H1 (cell line): ENCODE data around the gene C17orf113. TPM values are rescaled to one million over a fixed set of nuclear protein-coding genes. Genes with fewer than 3 reads are reported as not detected.

ENCODE experiments used
- CTCF ChIA-PET: fragments of 300-600 bp; sonication (Branson Sonifier 250); formaldehyde crosslinking; loops from one replicate; lab custom pipeline; 2021; ENCODE audit not compliant: partially characterized antibody; lab: Charles Lee
- POLR2A ChIA-PET: fragments of 300-600 bp; sonication (Branson Sonifier 250); formaldehyde crosslinking; loops from one replicate; lab custom pipeline; 2021; ENCODE audit warnings: inconsistent platforms; ENCODE audit not compliant: partially characterized antibody; lab: Charles Lee
- DNase-seq, 2 experiments: peaks; one replicate each; pipeline versions ENCODE4 v3.0.0 to v3.0.0-alpha.2; 2010 to 2022; ENCODE audit warnings: low spot score in 2 of 2, low read depth in 1 of 2, mixed read lengths in 1 of 2
- FAIRE-seq: peaks from 2 replicates; lab custom pipeline; 2011; peaks lifted over from hg19 to GRCh38; lab: Jason Lieb, UNC
- H2AFZ ChIP-seq: 2 replicates; pipeline ENCODE4 v1.8.1; 2012; ENCODE audit warnings: low read length, inconsistent platforms
- H2AK5ac ChIP-seq: 2 replicates; pipeline ENCODE4 v1.6.1; 2013; ENCODE audit warnings: low read depth, low read length
- H2BK120ac ChIP-seq: replicated peaks from 2 replicates; pipeline ENCODE3; 2013; ENCODE audit warnings: low read depth, low read length, inconsistent platforms
- H2BK12ac ChIP-seq: 2 replicates; pipeline ENCODE4 v1.6.1; 2013; ENCODE audit warnings: low read depth, low read length
- H2BK15ac ChIP-seq: 2 replicates; pipeline ENCODE4 v1.6.1; 2013; ENCODE audit warnings: low read length
- H2BK20ac ChIP-seq: 2 replicates; pipeline ENCODE4 v1.6.1; 2013; ENCODE audit warnings: low read length
- H2BK5ac ChIP-seq: 2 replicates; pipeline ENCODE4 v1.6.1; 2013; ENCODE audit warnings: low read depth, low read length
- H3K14ac ChIP-seq: 2 replicates; pipeline ENCODE4 v1.6.1; 2013; ENCODE audit warnings: inconsistent platforms; ENCODE audit not compliant: insufficient read length
- H3K18ac ChIP-seq: 2 replicates; pipeline ENCODE4 v1.6.1; 2013; ENCODE audit warnings: low read length; ENCODE audit errors: extremely low read depth
- H3K23ac ChIP-seq: 2 replicates; pipeline ENCODE4 v1.6.1; 2013; ENCODE audit warnings: inconsistent platforms; ENCODE audit not compliant: insufficient read length
- H3K23me2 ChIP-seq: 2 replicates; pipeline ENCODE4 v1.6.1; 2013; ENCODE audit warnings: low read depth, low read length
- H3K27ac ChIP-seq: 2 replicates; pipeline ENCODE4 v1.6.1; 2011; ENCODE audit warnings: low read depth, low read length, inconsistent platforms
- H3K27me3 ChIP-seq, 4 experiments: replicated peaks in 1 of 4; 1 replicate in 1 of 4; 2 replicates in 3 of 4; pipeline versions ENCODE4 v1.6.1 to v1.8.1; 2011 to 2013; ENCODE audit warnings: low read length in 3 of 4, mild to moderate bottlenecking in 3 of 4, inconsistent platforms in 2 of 4, mixed read lengths in 2 of 4, moderate library complexity in 1 of 4; ENCODE audit not compliant: control insufficient read depth in 3 of 4, insufficient read depth in 3 of 4; ENCODE audit errors: extremely low read depth in 1 of 4
- H3K36me3 ChIP-seq, 4 experiments: 2 replicates each; pipeline versions ENCODE4 v1.6.1 to v1.8.1; 2011 to 2013; ENCODE audit warnings: mild to moderate bottlenecking in 4 of 4, low read length in 3 of 4, moderate library complexity in 2 of 4, control low read depth in 1 of 4, inconsistent platforms in 1 of 4; ENCODE audit not compliant: insufficient read depth in 4 of 4, control insufficient read depth in 2 of 4
- H3K4ac ChIP-seq: replicated peaks from 2 replicates; pipeline ENCODE3; 2013; ENCODE audit warnings: low read length, low read depth, mixed read lengths, inconsistent platforms; ENCODE audit not compliant: insufficient read length
- H3K4me1 ChIP-seq, 4 experiments: replicated peaks in 1 of 4; 1 replicate in 1 of 4; 2 replicates in 3 of 4; pipeline versions ENCODE4 v1.6.1 to v1.8.1; 2011 to 2013; ENCODE audit warnings: low read length in 3 of 4, inconsistent platforms in 2 of 4, mixed read lengths in 1 of 4; ENCODE audit not compliant: insufficient read depth in 4 of 4, control insufficient read depth in 3 of 4
- H3K4me2 ChIP-seq, 2 experiments: 2 replicates each; pipeline versions ENCODE4 v1.6.1 to v1.8.1; 2011 to 2013; ENCODE audit warnings: low read depth in 2 of 2, low read length in 2 of 2, control low read depth in 1 of 2, inconsistent platforms in 1 of 2, mild to moderate bottlenecking in 1 of 2; ENCODE audit not compliant: insufficient read depth in 1 of 2
- H3K4me3 ChIP-seq, 4 experiments: fragments of 200-600, 300-600 bp in 1 of 4; sonication (generic), shearing (Covaris generic), sonication (Bioruptor Twin) in 1 of 4; 2 replicates each; pipeline versions ENCODE4 v1.5.1 to v1.8.1; 2011 to 2016; ENCODE audit warnings: low read length in 4 of 4, low read depth in 3 of 4, control low read depth in 2 of 4, inconsistent platforms in 2 of 4, mild to moderate bottlenecking in 2 of 4, mixed read lengths in 1 of 4, moderate library complexity in 1 of 4; ENCODE audit not compliant: insufficient read depth in 2 of 4; ENCODE audit errors: extremely low read depth in 1 of 4
- H3K56ac ChIP-seq: replicated peaks from 2 replicates; pipeline ENCODE3; 2013; ENCODE audit warnings: low read depth, mild to moderate bottlenecking, mixed read lengths, low read length, inconsistent platforms; ENCODE audit not compliant: insufficient read length
- H3K79me1 ChIP-seq: 2 replicates; pipeline ENCODE4 v1.6.1; 2013; ENCODE audit warnings: low read depth, low read length, control low read depth
- H3K79me2 ChIP-seq, 2 experiments: 2 replicates each; pipeline versions ENCODE4 v1.6.1 to v1.8.1; 2012 to 2013; ENCODE audit warnings: low read length in 2 of 2, mild to moderate bottlenecking in 2 of 2, inconsistent platforms in 1 of 2; ENCODE audit not compliant: insufficient read depth in 2 of 2, control insufficient read depth in 1 of 2
- H3K9ac ChIP-seq, 4 experiments: replicated peaks in 1 of 4; 1 replicate in 1 of 4; 2 replicates in 3 of 4; pipeline versions ENCODE4 v1.6.1 to v1.8.1; 2011 to 2013; ENCODE audit warnings: low read depth in 3 of 4, low read length in 3 of 4, control low read depth in 2 of 4, mild to moderate bottlenecking in 2 of 4, moderate library complexity in 2 of 4, inconsistent platforms in 1 of 4; ENCODE audit errors: extremely low read depth in 1 of 4
- H3K9me3 ChIP-seq, 2 experiments: 2 replicates each; pipeline versions ENCODE4 v1.6.1 to v1.8.1; 2012 to 2013; ENCODE audit warnings: mild to moderate bottlenecking in 2 of 2, moderate library complexity in 2 of 2, control low read depth in 1 of 2, inconsistent platforms in 1 of 2, low read depth in 1 of 2, low read length in 1 of 2, mixed read lengths in 1 of 2; ENCODE audit not compliant: insufficient read depth in 2 of 2
- H4K20me1 ChIP-seq, 2 experiments: replicated peaks in 1 of 2; 2 replicates each; pipeline versions ENCODE3 to v1.8.1; 2011 to 2013; ENCODE audit warnings: inconsistent platforms in 2 of 2, low read length in 2 of 2, mild to moderate bottlenecking in 1 of 2; ENCODE audit not compliant: insufficient read depth in 2 of 2, control insufficient read depth in 1 of 2
- H4K5ac ChIP-seq: 2 replicates; pipeline ENCODE4 v1.6.1; 2013; ENCODE audit warnings: low read length, low read depth, mixed read lengths, inconsistent platforms; ENCODE audit not compliant: insufficient read length
- H4K8ac ChIP-seq: 2 replicates; pipeline ENCODE4 v1.8.0; 2013; ENCODE audit warnings: mild to moderate bottlenecking, moderate library complexity, low read length, inconsistent platforms; ENCODE audit not compliant: insufficient read depth; ENCODE audit errors: extremely low read depth
- H4K91ac ChIP-seq: replicated peaks from 2 replicates; pipeline ENCODE3; 2013; ENCODE audit warnings: low read length, mixed read lengths, inconsistent platforms; ENCODE audit not compliant: insufficient read length
- ASH2L ChIP-seq: fragments of 200-600, 300-600 bp; sonication (generic); IDR thresholded peaks from one replicate; pipeline ENCODE4 v1.7.1; 2017; ENCODE audit warnings: low read length
- KDM5A ChIP-seq: fragments of 200-600 bp; IDR thresholded peaks from 2 replicates; pipeline ENCODE4 v1.7.1; 2012; ENCODE audit warnings: mild to moderate bottlenecking, low read length, inconsistent platforms, mixed read lengths
- SIN3A ChIP-seq, 2 experiments: IDR thresholded peaks in 1 of 2; conservative IDR thresholded peaks in 1 of 2; 2 replicates each; pipeline ENCODE4 v1.6.1; 2011 to 2012; ENCODE audit warnings: low read length in 2 of 2, improper control_type of control experiment in 1 of 2, low read depth in 1 of 2, mild to moderate bottlenecking in 1 of 2
- SIX5 ChIP-seq: IDR thresholded peaks from 2 replicates; pipeline ENCODE4 v1.6.1; 2011; ENCODE audit warnings: mild to moderate bottlenecking, low read depth, low read length
- TEAD4 ChIP-seq: IDR thresholded peaks from 2 replicates; pipeline ENCODE4 v1.6.1; 2012; ENCODE audit warnings: low read depth, low read length, inconsistent platforms, mixed read lengths
- WGBS, 2 experiments: shearing (Covaris generic) in 1 of 2; methylation state at CpG; one replicate each; pipeline versions ENCODE4 v1.1.6 to v1.1.7; 2013 to 2015; ENCODE audit warnings: low lambda C conversion rate in 2 of 2, mixed read lengths in 2 of 2, inconsistent platforms in 1 of 2, low coverage in 1 of 2, missing lambda C conversion rate in 1 of 2; ENCODE audit not compliant: insufficient replicate concordance in 2 of 2, insufficient coverage in 1 of 2, insufficient read length in 1 of 2; ENCODE audit errors: extremely low coverage in 1 of 2, missing lambda C conversion rate in 1 of 2; 5-methylcytosine and 5-hydroxymethylcytosine counted together
- polyA plus RNA-seq, 7 experiments: library from polyadenylated mRNA; depleted of rRNA in 3 of 7; stranded (reverse) in 5 of 7; unstranded in 2 of 7; fragments of >200 nt in 5 of 7; fragments of 200-250 nt in 2 of 7; gene quantifications; 1 replicate in 5 of 7; 2 replicates in 1 of 7; 4 replicates in 1 of 7; pipeline versions ENCODE4 v1.2.1 to v1.2.3, GENCODE V29; 2011 to 2013; ENCODE audit warnings: missing spikeins in 2 of 7, mixed read lengths in 2 of 7
- total RNA-seq: library from RNA; stranded (reverse); fragmentation: NEBNext Ultra II Directional; extraction: Animal tissue kit (Norgen Biotek cat#: 25700); gene quantifications from 2 replicates; pipeline ENCODE4 v1.2.1, GENCODE V29; 2021

Gene C17orf113
- total and polyA plus RNA-seq, 2 of the 8 experiments (the other 6 are each of a cell fraction or from before 2014, with no cell fraction given), result 1.0 to 1.4 TPM

GRCh38 chr17:42031584-42031983 is 18.8 kb downstream of the C17orf113 start:
- H4K91ac ChIP-seq, result no peak overlapping the region
- no peaks in the 10 kb centered on the region for H3K79me2 ChIP-seq
- no peak overlapping the region for H2BK12ac ChIP-seq
- no peak overlapping the region for H3K9ac ChIP-seq
- TF ChIP-seq SIX5 (no peak), ASH2L (no peak), KDM5A (no peak), SIN3A (conservative IDR thresholded peaks at IDR 0.05 in 1 of 2, IDR thresholded peaks at IDR 0.05 in 1 of 2; ENCODE audit: low read depth in 1 of 2, low read length in 2 of 2) (no peak), TEAD4 (no peak)
- TF ChIP-seq, all 59 proteins: peak for 0
- Histone ChIP-seq H4K8ac (no peak overlapping the region), H3K79me1 (0 out of 2 replicates have a peak, but pooled peaks cover 2% of the 10 kb centered on the region), H4K5ac (no peak overlapping the region), H2AFZ (no peak overlapping the region), H3K18ac (no peak overlapping the region), H3K27ac (no peak overlapping the region), H3K4me2 (no peak overlapping the region), H4K20me1 (no peaks in the 10 kb centered on the region), H3K23me2 (0 out of 2 replicates have a peak, but pooled peaks cover 2% of the 10 kb centered on the region), H2AK5ac (no peak overlapping the region), H3K4ac (no peak overlapping the region), H3K27me3 (no peaks in the 10 kb centered on the region), H3K23ac (no peak overlapping the region), H2BK20ac (no peak overlapping the region), H3K14ac (no peak overlapping the region), H3K4me1 (peaks cover 0 to 11% (median 5%) of the 10 kb centered on the region in 4 experiments; a peak in 4 of 7 replicates), H3K9me3 (no peaks in the 10 kb centered on the region), H2BK15ac (no peak overlapping the region), H3K36me3 (no peaks in the 10 kb centered on the region), H2BK120ac (no peak overlapping the region), H3K4me3 (no peak overlapping the region), H3K56ac (no peak overlapping the region), H2BK5ac (no peak overlapping the region)
- POLR2A ChIA-PET, result interaction anchor here (0.6 to 1.6 kb wide), 5 partner anchors 12 to 391 kb away, joined by 3 to 6 read pairs (median 4); partner anchors contain the start of genes DNAJC7 and NKIRAS2
- DNase-seq (no peak), FAIRE-seq (no peak)
- WGBS, 2 experiments, result 90% methylated on average over 6 of the region's 6 CpGs; no CpG with 5 or more reads in 1 of the 2 experiments
- CTCF ChIA-PET, result interaction anchor here (0.9 to 38.8 kb wide), 11 partner anchors 11 to 167 kb away, joined by 3 to 1084 read pairs (median 5); partner anchors contain the start of genes DHX58, DNAJC7, HSPB9 and KAT2A
